Measurements from ENCODE around the gene BANK1.

Gene BANK1

GRCh38 chr4:101967697-101968346 lies 177.3 kb downstream of the BANK1 start:
- DNase-seq = no peak

- no peak for DNase-seq
Measured at GRCh38 chr4:101968364-101968763, 177.8 kb downstream of the BANK1 start.

GRCh38 chr4:101969965-101970364 lies 179.4 kb downstream of the BANK1 start:
- DNase-seq = no peak

GRCh38 chr4:101970547-101971155 lies 180.1 kb downstream of the BANK1 start:
- no peak for DNase-seq

GRCh38 chr4:101972791-101973190 lies 182.3 kb downstream of the BANK1 start:
- DNase-seq = no peak

GRCh38 chr4:101973361-101973760 lies 182.8 kb downstream of the BANK1 start:
- no peak for DNase-seq

GRCh38 chr4:101977076-101977475 lies 186.5 kb downstream of the BANK1 start:
- no peak for DNase-seq

- DNase-seq = no peak
Measured at GRCh38 chr4:101981756-101982155, 191.2 kb downstream of the BANK1 start.

- no peak for DNase-seq
Measured at GRCh38 chr4:101983835-101984234, 193.3 kb downstream of the BANK1 start.

- no peak for DNase-seq
Measured at GRCh38 chr4:101987623-101988243, 197.2 kb downstream of the BANK1 start.

GRCh38 chr4:101989551-101989950 lies 199.0 kb downstream of the BANK1 start:
- DNase-seq = no peak

GRCh38 chr4:101992446-101992845 lies 201.9 kb downstream of the BANK1 start:
- DNase-seq = no peak

GRCh38 chr4:101993002-101993841 lies 202.7 kb downstream of the BANK1 start:
- DNase-seq = no peak

GRCh38 chr4:101993842-101994775 lies 203.6 kb downstream of the BANK1 start:
- no peak for DNase-seq

GRCh38 chr4:102007959-102008425 lies 217.5 kb downstream of the BANK1 start:
- no peak for DNase-seq

GRCh38 chr4:102008711-102009110 lies 218.2 kb downstream of the BANK1 start:
- DNase-seq = no peak

GRCh38 chr4:102022343-102022742 lies 231.8 kb downstream of the BANK1 start:
- no peak for DNase-seq

GRCh38 chr4:102027961-102028360 lies 237.4 kb downstream of the BANK1 start:
- DNase-seq = no peak

- no peak for DNase-seq
Measured at GRCh38 chr4:102031406-102031805, 240.9 kb downstream of the BANK1 start.

- DNase-seq = no peak
Measured at GRCh38 chr4:102036016-102036415, 245.5 kb downstream of the BANK1 start.

GRCh38 chr4:102036619-102037376 lies 246.3 kb downstream of the BANK1 start:
- DNase-seq = peak; percentile 42

All from NCI-H510A (cell line).